ENCODE data around the gene SYT6.

GRCh38 chr1:114130213-114130612, 23.5 kb downstream of the SYT6 start:
- TF ChIP-seq FOXM1 (IDR thresholded peaks at IDR 0.05; ENCODE audit: borderline replicate concordance) (no peak), TARDBP (IDR thresholded peaks at IDR 0.05) (no peak), PKNOX1 (IDR thresholded peaks at IDR 0.05) (no peak), ARNT (IDR thresholded peaks at IDR 0.05) (no peak), L3MBTL2 (conservative IDR thresholded peaks at IDR 0.05) (no peak), SP1 (IDR thresholded peaks at IDR 0.05) (no peak), HDGF (IDR thresholded peaks at IDR 0.05; ENCODE audit: borderline replicate concordance) (no peak), ZNF384 (IDR thresholded peaks at IDR 0.05) (no peak), ELF4 (IDR thresholded peaks at IDR 0.05) (no peak)

Measured in HEK293T (cell line).